ENCODE results near the gene SIL1.

Gene SIL1

DNA sequence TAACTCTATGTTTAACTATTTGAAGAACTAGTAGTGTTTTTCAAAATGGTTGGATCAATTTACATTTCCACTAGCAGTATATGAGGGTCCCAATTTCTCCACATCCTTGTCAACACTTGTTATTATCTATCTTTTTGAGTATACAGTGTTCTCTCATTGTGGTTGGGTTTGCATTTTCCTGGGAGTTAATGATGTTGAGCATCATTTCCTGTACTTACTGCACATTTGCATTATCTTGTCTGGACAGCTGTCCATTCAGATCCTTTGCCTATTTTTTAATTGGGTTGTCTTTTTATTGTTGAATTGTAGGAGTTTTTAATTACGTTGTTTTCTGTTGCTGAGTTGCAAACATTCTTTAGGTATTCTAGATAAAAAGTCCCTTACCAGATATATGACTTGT lies 219.6 kb downstream of the SIL1 start:
- Histone ChIP-seq H3K4me2 (ENCODE audit: low read length) (no peak overlapping the region), H3K9me3 (ENCODE audit: low read length) (no peaks in the 10 kb centered on the region), H3K4me3 (ENCODE audit: low read depth, low read length, poor library complexity, severe bottlenecking) (no peak overlapping the region), H2AFZ (ENCODE audit: low read length) (no peak overlapping the region), H3K27me3 (ENCODE audit: insufficient read depth, low read length) (no peaks in the 10 kb centered on the region), H3K9ac (ENCODE audit: low read length) (no peak overlapping the region), H3K36me3 (ENCODE audit: insufficient read depth, low read length) (no peaks in the 10 kb centered on the region), H3K27ac (ENCODE audit: low read depth, low read length, poor library complexity, severe bottlenecking) (no peak overlapping the region), H3K9me2 (ENCODE audit: low read depth, low read length) (no peaks in the 10 kb centered on the region), H3K4me1 (ENCODE audit: insufficient read depth, low read length, severe bottlenecking) (peaks cover 6% of the 10 kb centered on the region), H4K20me1 (ENCODE audit: insufficient read depth, low read length) (no peaks in the 10 kb centered on the region), H3F3A (ENCODE audit: insufficient read depth, low read length) (no peaks in the 10 kb centered on the region), H3K79me2 (ENCODE audit: insufficient read depth, low read length) (no peaks in the 10 kb centered on the region)
- no peak for TF ChIP-seq EZH2 (IDR thresholded peaks at IDR 0.05; ENCODE audit: borderline replicate concordance, low read length)
- TF ChIP-seq, protein P1, sequence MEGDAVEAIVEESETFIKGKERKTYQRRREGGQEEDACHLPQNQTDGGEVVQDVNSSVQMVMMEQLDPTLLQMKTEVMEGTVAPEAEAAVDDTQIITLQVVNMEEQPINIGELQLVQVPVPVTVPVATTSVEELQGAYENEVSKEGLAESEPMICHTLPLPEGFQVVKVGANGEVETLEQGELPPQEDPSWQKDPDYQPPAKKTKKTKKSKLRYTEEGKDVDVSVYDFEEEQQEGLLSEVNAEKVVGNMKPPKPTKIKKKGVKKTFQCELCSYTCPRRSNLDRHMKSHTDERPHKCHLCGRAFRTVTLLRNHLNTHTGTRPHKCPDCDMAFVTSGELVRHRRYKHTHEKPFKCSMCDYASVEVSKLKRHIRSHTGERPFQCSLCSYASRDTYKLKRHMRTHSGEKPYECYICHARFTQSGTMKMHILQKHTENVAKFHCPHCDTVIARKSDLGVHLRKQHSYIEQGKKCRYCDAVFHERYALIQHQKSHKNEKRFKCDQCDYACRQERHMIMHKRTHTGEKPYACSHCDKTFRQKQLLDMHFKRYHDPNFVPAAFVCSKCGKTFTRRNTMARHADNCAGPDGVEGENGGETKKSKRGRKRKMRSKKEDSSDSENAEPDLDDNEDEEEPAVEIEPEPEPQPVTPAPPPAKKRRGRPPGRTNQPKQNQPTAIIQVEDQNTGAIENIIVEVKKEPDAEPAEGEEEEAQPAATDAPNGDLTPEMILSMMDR (IDR thresholded peaks at IDR 0.05; ENCODE audit: low read length) = no peak

DNA sequence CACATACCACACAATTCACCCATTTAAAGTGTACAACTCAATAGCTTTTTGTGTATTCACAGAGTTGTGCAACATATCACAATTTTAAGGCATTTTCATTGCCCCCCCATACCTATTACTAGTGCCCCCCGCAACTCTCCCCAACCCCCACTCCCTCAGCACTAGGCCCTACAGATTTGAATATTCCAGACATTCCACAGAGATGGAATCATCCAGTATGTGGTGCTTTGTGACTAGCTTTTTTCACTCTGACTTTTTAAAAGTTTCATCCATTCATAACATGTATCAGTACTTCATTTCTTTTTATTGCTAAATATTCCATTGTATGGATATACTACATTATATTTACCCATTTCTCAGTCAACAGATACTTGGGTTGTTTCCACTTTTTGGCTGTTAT lies 220.1 kb downstream of the SIL1 start:
- Histone ChIP-seq H3K4me1 (ENCODE audit: insufficient read depth, low read length, severe bottlenecking) (peaks cover 6% of the 10 kb centered on the region), H4K20me1 (ENCODE audit: insufficient read depth, low read length) (no peaks in the 10 kb centered on the region), H3K9me2 (ENCODE audit: low read depth, low read length) (no peaks in the 10 kb centered on the region), H3K9ac (ENCODE audit: low read length) (no peak overlapping the region), H2AFZ (ENCODE audit: low read length) (no peak overlapping the region), H3K9me3 (ENCODE audit: low read length) (no peaks in the 10 kb centered on the region), H3F3A (ENCODE audit: insufficient read depth, low read length) (no peaks in the 10 kb centered on the region), H3K27ac (ENCODE audit: low read depth, low read length, poor library complexity, severe bottlenecking) (no peak overlapping the region), H3K4me2 (ENCODE audit: low read length) (no peak overlapping the region), H3K27me3 (ENCODE audit: insufficient read depth, low read length) (no peaks in the 10 kb centered on the region), H3K36me3 (ENCODE audit: insufficient read depth, low read length) (no peaks in the 10 kb centered on the region), H3K79me2 (ENCODE audit: insufficient read depth, low read length) (no peaks in the 10 kb centered on the region), H3K4me3 (ENCODE audit: low read depth, low read length, poor library complexity, severe bottlenecking) (no peak overlapping the region)
- TF ChIP-seq, protein P1 (IDR thresholded peaks at IDR 0.05; ENCODE audit: low read length) = no peak
- TF ChIP-seq EZH2 (IDR thresholded peaks at IDR 0.05; ENCODE audit: borderline replicate concordance, low read length) = no peak

DNA sequence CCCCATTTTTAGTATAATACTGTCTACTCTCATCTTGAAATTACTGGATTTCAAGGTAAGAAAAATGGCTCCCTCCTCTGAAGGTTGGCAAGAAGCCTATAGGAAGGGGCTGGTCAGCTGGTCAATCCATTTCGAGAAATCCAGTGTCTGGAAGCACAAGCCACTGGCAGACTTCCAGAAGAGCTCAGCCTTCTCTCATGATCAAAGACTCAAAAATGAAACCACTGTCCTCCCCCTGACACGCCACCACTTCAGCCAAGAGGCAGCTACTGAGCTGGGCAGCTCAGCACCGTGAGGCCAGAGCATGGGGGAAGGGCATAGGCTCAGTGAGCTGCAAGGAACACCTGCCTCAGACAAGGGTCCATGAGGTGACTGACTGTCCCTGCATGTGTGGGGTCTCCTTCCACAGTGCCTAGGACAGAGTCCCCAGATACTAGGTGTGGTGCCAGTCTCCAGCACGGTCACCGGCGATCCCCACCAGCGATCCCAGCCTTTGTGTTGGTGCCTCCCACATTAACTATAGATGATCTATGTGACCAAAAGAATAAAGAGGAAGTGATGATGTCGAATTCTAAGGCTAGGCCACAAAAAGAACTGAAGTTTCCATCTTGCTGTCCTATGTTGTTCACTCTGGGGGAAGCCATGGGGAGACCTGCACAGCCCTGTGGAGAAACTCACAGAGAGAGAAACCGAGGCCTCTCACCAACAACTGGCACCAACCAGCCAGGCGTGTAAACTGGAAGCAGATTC lies 222.9 kb downstream of the SIL1 start:
- peak overlapping the region; percentile 47 for H3K27ac ChIP-seq (ENCODE audit: low read depth, low read length, poor library complexity, severe bottlenecking)
- no peak for TF ChIP-seq EZH2 (IDR thresholded peaks at IDR 0.05; ENCODE audit: borderline replicate concordance, low read length)
- TF ChIP-seq, protein P1 (IDR thresholded peaks at IDR 0.05; ENCODE audit: low read length) = no peak
- H3K4me1 ChIP-seq (ENCODE audit: insufficient read depth, low read length, severe bottlenecking) = peaks cover 6% of the 10 kb centered on the region
- H3K9me2 ChIP-seq (ENCODE audit: low read depth, low read length) = no peaks in the 10 kb centered on the region
- no peaks in the 10 kb centered on the region for H3K9me3 ChIP-seq (ENCODE audit: low read length)
- no peaks in the 10 kb centered on the region for H3F3A ChIP-seq (ENCODE audit: insufficient read depth, low read length)
- H3K4me3 ChIP-seq (ENCODE audit: low read depth, low read length, poor library complexity, severe bottlenecking) = no peak overlapping the region
- no peak overlapping the region for H3K4me2 ChIP-seq (ENCODE audit: low read length)
- no peaks in the 10 kb centered on the region for H3K36me3 ChIP-seq (ENCODE audit: insufficient read depth, low read length)
- no peaks in the 10 kb centered on the region for H3K27me3 ChIP-seq (ENCODE audit: insufficient read depth, low read length)
- H3K9ac ChIP-seq (ENCODE audit: low read length) = no peak overlapping the region
- no peaks in the 10 kb centered on the region for H3K79me2 ChIP-seq (ENCODE audit: insufficient read depth, low read length)
- no peak overlapping the region for H2AFZ ChIP-seq (ENCODE audit: low read length)
- no peaks in the 10 kb centered on the region for H4K20me1 ChIP-seq (ENCODE audit: insufficient read depth, low read length)

Measured in OCI-LY1 (cell line).